Psoas muscle (tissue), 8 donors: ENCODE measurements around the gene ABCG4. TPM values are rescaled to one million over a fixed set of nuclear protein-coding genes. Genes with fewer than 3 reads are reported as not detected.

Experiments used
- ATAC-seq, 4 donors: fragments of 200-7000 bp; cut with Tn5 transposase; one replicate each; pipeline ENCODE4 v1.9.1; 2020; ENCODE audit warnings: moderate library complexity in 3 of 4, mild to moderate bottlenecking in 2 of 4
- DNase-seq, 2 donors: peaks; one replicate each; pipeline ENCODE4 v3.0.0-alpha.2; 2020
- H3K27ac ChIP-seq: fragments of 200-600 bp; one replicate; pipeline ENCODE4 v1.8.0; 2022
- H3K27me3 ChIP-seq, 3 donors: fragments of 200-600 bp in 1 of 3; one replicate each; pipeline versions ENCODE4 v1.6.1 to v1.8.0; 2013 to 2022; ENCODE audit warnings: low read length in 2 of 3, mild to moderate bottlenecking in 2 of 3, moderate library complexity in 1 of 3; ENCODE audit not compliant: insufficient read depth in 3 of 3
- H3K36me3 ChIP-seq, 2 donors: fragments of 200-600 bp in 1 of 2; one replicate each; pipeline versions ENCODE4 v1.6.1 to v1.8.0; 2013 to 2022; ENCODE audit warnings: low read depth in 1 of 2, mild to moderate bottlenecking in 1 of 2, moderate library complexity in 1 of 2; ENCODE audit not compliant: insufficient read depth in 1 of 2
- H3K4me1 ChIP-seq: fragments of 200-600 bp; one replicate; pipeline ENCODE4 v1.8.0; 2022
- H3K4me3 ChIP-seq: fragments of 200-600 bp; one replicate; pipeline ENCODE4 v1.8.0; 2022; ENCODE audit warnings: mild to moderate bottlenecking
- H3K9me3 ChIP-seq: fragments of 200-600 bp; one replicate; pipeline ENCODE4 v1.8.0; 2022
- CTCF ChIP-seq: fragments of 200-600 bp; IDR thresholded peaks from one replicate; pipeline ENCODE4 v1.8.0; 2022; ENCODE audit warnings: antibody characterized with exemption
- WGBS, 3 donors: extraction: QIAGEN DNeasy Blood & Tissue Kit; methylation state at CpG; one replicate each; pipeline versions ENCODE4 v1.1.6 to v1.1.7; 2013; 5-methylcytosine and 5-hydroxymethylcytosine counted together
- intact Hi-C, 2 donors: fragments of 100-400 bp; cut with DNase I; formaldehyde crosslinking; loops; one replicate each; pipeline versions ENCODE4 v1.11.0 to v1.14.2; 2022
- polyA plus RNA-seq, 3 donors: library from polyadenylated mRNA; stranded (reverse); fragments of 200-250 nt; gene quantifications; one replicate each; pipeline ENCODE4 v1.2.3, GENCODE V29; 2013
- total RNA-seq, 4 donors: library from RNA; stranded (reverse); fragmentation: NEBNext Ultra II Directional in 2 of 4; extraction: Animal tissue kit (Norgen Biotek cat#: 25700) in 2 of 4; gene quantifications; one replicate each; pipeline versions ENCODE4 v1.2.1 to v1.2.4, GENCODE V29; 2021 to 2023
- donor health status: healthy with polysubstance abuse.
- donor health status: DM: no; HTN: no; CAD: no; lungs with moderate emphysema.
- donor health status: Bipolar disorder and iron deficiency.
- donor health status: healthy.
- donor health status: DM: yes; HTN: yes; CAD: no.
- donor health status: DM: no; HTN: no; CAD: no.
- donor health status: DM: no; HTN: no; CAD: no.
- donor health status: DM: yes; HTN: yes; CAD: no.

Gene ABCG4
- total and polyA plus RNA-seq, 7 donors, result 0.03 to 0.38 (median 0.17) TPM; not detected in 1

GRCh38 chr11:119107538-119108145 is 41.2 kb upstream of the ABCG4 start:
- intact Hi-C loops, result no loop called here
- H3K4me3 ChIP-seq, result peak overlapping the region; percentile 100
- H3K4me1 ChIP-seq, result peaks cover 30% of the 10 kb centered on the region
- no peaks in the 10 kb centered on the region for H3K9me3 ChIP-seq
- no peak for DNase-seq
- peak; percentile 38 to 58 (median 48) for ATAC-seq
- H3K27me3 ChIP-seq, result no peaks in the 10 kb centered on the region
- 0 to 1% (median 1%) methylated on average over 40 to 64 of the region's 65 CpGs for WGBS, 3 donors
- peak overlapping the region; percentile 80 for H3K27ac ChIP-seq
- peaks cover 2 to 24% of the 10 kb centered on the region in 2 donors for H3K36me3 ChIP-seq
- no peak for TF ChIP-seq CTCF

GRCh38 chr11:119108146-119108856 is 40.6 kb upstream of the ABCG4 start:
- Histone ChIP-seq H3K27me3 (no peaks in the 10 kb centered on the region), H3K4me3 (peak overlapping the region; percentile 100), H3K36me3 (peaks cover 2 to 30% of the 10 kb centered on the region in 2 donors), H3K9me3 (no peaks in the 10 kb centered on the region), H3K27ac (no peak overlapping the region), H3K4me1 (peaks cover 25% of the 10 kb centered on the region)
- intact Hi-C loops, result no loop called here
- 19 to 31% (median 26%) methylated on average over 8 of the region's 8 CpGs for WGBS, 3 donors
- no peak for TF ChIP-seq CTCF
- ATAC-seq, result no peak
- no peak for DNase-seq

GRCh38 chr11:119108857-119109221 is 40.0 kb upstream of the ABCG4 start:
- WGBS, 3 donors, result 78 to 92% (median 83%) methylated on average over 2 of the region's 2 CpGs
- no peaks in the 10 kb centered on the region for H3K9me3 ChIP-seq
- DNase-seq (no peak), ATAC-seq (no peak)
- no peak overlapping the region for H3K27ac ChIP-seq
- peaks cover 19% of the 10 kb centered on the region for H3K4me1 ChIP-seq
- no peaks in the 10 kb centered on the region for H3K27me3 ChIP-seq
- intact Hi-C loops, result no loop called here
- peak overlapping the region; percentile 100 for H3K4me3 ChIP-seq
- TF ChIP-seq CTCF, result no peak
- peaks cover 2 to 36% of the 10 kb centered on the region in 2 donors for H3K36me3 ChIP-seq

- peaks cover 2 to 46% of the 10 kb centered on the region in 2 donors for H3K36me3 ChIP-seq
- intact Hi-C loops, result no loop called here
- TF ChIP-seq CTCF, result no peak
These were observed 39.0 kb upstream of the ABCG4 start for GRCh38 chr11:119109843-119110242.

More at GRCh38 chr11:119109843-119110242, 39.0 kb upstream of the ABCG4 start:
- no peaks in the 10 kb centered on the region for H3K9me3 ChIP-seq
- no peak for DNase-seq
- no peaks in the 10 kb centered on the region for H3K27me3 ChIP-seq
- WGBS, 3 donors, result 82 to 95% (median 84%) methylated on average over 3 of the region's 3 CpGs
- no peak overlapping the region for H3K4me3 ChIP-seq
- ATAC-seq, result no peak
- H3K27ac ChIP-seq, result no peak overlapping the region
- H3K4me1 ChIP-seq, result peaks cover 19% of the 10 kb centered on the region
